ENCODE data around the gene HOXC6. TPM values are rescaled to one million over a fixed set of nuclear protein-coding genes. Genes with fewer than 3 reads are reported as not detected.

The HOXC6 gene
- total RNA-seq, 1 experiment from 2014 or later = 10.2 TPM

- ChIA-PET CTCF (interaction anchor here (2.3 kb wide), 1 partner anchor 100 kb away, joined by 11 read pairs; no protein-coding TSS in a partner anchor), POLR2A (interaction anchor here (0.6 kb wide), 1 partner anchor 24 kb away, joined by 3 read pairs; no protein-coding TSS in a partner anchor)
- Mint-ChIP-seq H3K27ac (ENCODE audit: unreplicated experiment) (no peak overlapping the region), H3K4me1 (ENCODE audit: low read depth, unreplicated experiment) (peaks cover 6% of the 10 kb centered on the region), H3K36me3 (ENCODE audit: insufficient read depth, unreplicated experiment) (peaks cover 6% of the 10 kb centered on the region), H3K27me3 (ENCODE audit: insufficient read depth, unreplicated experiment) (no peaks in the 10 kb centered on the region), H3K4me3 (ENCODE audit: unreplicated experiment) (peak overlapping the region; percentile 89), H3K9me3 (ENCODE audit: unreplicated experiment) (no peaks in the 10 kb centered on the region)
- Histone ChIP-seq H3K9me3 (no peaks in the 10 kb centered on the region), H3K27me3 (replicated peaks; ENCODE audit: control insufficient read depth, insufficient read depth, low read length) (no peaks in the 10 kb centered on the region), H3K4me1 (peaks cover 14% of the 10 kb centered on the region), H3K36me3 (ENCODE audit: control insufficient read depth, insufficient read depth, low read length) (no peaks in the 10 kb centered on the region; the same call in 1 of the 2 replicates), H3K4me3 (ENCODE audit: low read depth, low read length) (no peak overlapping the region)
- no peak for DNase-seq
- BruUV-seq (replicated peaks) = no TSS peak
- intact Hi-C loops (cut with micrococcal nuclease; ENCODE audit: unreplicated experiment) = no loop called here
- no peak for TF ChIP-seq CTCF (IDR thresholded peaks at IDR 0.05; ENCODE audit: insufficient read depth in 1 of 2, low read depth in 1 of 2, low read length in 1 of 2, severe bottlenecking in 1 of 2, unreplicated experiment in 1 of 2)
Observed at GRCh38 chr12:54034785-54035310, 6.6 kb downstream of the HOXC6 start.

GRCh38 chr12:54035568-54036264, 7.5 kb downstream of the HOXC6 start:
- peaks cover 23% of the 10 kb centered on the region for H3K4me1 ChIP-seq
- no peaks in the 10 kb centered on the region for H3K9me3 ChIP-seq
- H3K27me3 Mint-ChIP-seq (ENCODE audit: insufficient read depth, unreplicated experiment) = no peaks in the 10 kb centered on the region
- H3K9me3 Mint-ChIP-seq (ENCODE audit: unreplicated experiment) = no peaks in the 10 kb centered on the region
- H3K4me3 ChIP-seq (ENCODE audit: low read depth, low read length) = no peak overlapping the region
- intact Hi-C loops (cut with micrococcal nuclease; ENCODE audit: unreplicated experiment) = no loop called here
- H3K4me3 Mint-ChIP-seq (ENCODE audit: unreplicated experiment) = no peak overlapping the region
- no TSS peak for BruUV-seq (replicated peaks)
- no peaks in the 10 kb centered on the region for H3K36me3 ChIP-seq (ENCODE audit: control insufficient read depth, insufficient read depth, low read length)
- H3K27ac Mint-ChIP-seq (ENCODE audit: unreplicated experiment) = no peak overlapping the region
- peaks cover 6% of the 10 kb centered on the region for H3K4me1 Mint-ChIP-seq (ENCODE audit: low read depth, unreplicated experiment)
- H3K36me3 Mint-ChIP-seq (ENCODE audit: insufficient read depth, unreplicated experiment) = peaks cover 6% of the 10 kb centered on the region
- no peak for DNase-seq
- ChIA-PET CTCF (interaction anchor here (0.7 to 2.3 kb wide), 2 partner anchors 27 to 100 kb away, joined by 3 to 11 read pairs; partner anchors contain the start of gene HOXC8), POLR2A (interaction anchor here (0.5 to 0.6 kb wide), 2 partner anchors 25 to 344 kb away, joined by 3 read pairs; no protein-coding TSS in a partner anchor)
- no peaks in the 10 kb centered on the region for H3K27me3 ChIP-seq (replicated peaks; ENCODE audit: control insufficient read depth, insufficient read depth, low read length)
- TF ChIP-seq CTCF (IDR thresholded peaks at IDR 0.05; ENCODE audit: insufficient read depth in 1 of 2, low read depth in 1 of 2, low read length in 1 of 2, severe bottlenecking in 1 of 2, unreplicated experiment in 1 of 2) = no peak

GRCh38 chr12:54036620-54037359, 8.6 kb downstream of the HOXC6 start:
- no peaks in the 10 kb centered on the region for H3K9me3 Mint-ChIP-seq (ENCODE audit: unreplicated experiment)
- no TSS peak for BruUV-seq (replicated peaks)
- Histone ChIP-seq H3K36me3 (ENCODE audit: control insufficient read depth, insufficient read depth, low read length) (no peaks in the 10 kb centered on the region), H3K4me1 (peaks cover 29% of the 10 kb centered on the region), H3K4me3 (ENCODE audit: low read depth, low read length) (no peak overlapping the region), H3K9me3 (no peaks in the 10 kb centered on the region), H3K27me3 (replicated peaks; ENCODE audit: control insufficient read depth, insufficient read depth, low read length) (no peaks in the 10 kb centered on the region)
- H3K27ac Mint-ChIP-seq (ENCODE audit: unreplicated experiment) = no peak overlapping the region
- ChIA-PET POLR2A (no interaction called here), CTCF (interaction anchor here (2.3 kb wide), 1 partner anchor 99 kb away, joined by 11 read pairs; no protein-coding TSS in a partner anchor)
- DNase-seq = no peak
- no peaks in the 10 kb centered on the region for H3K27me3 Mint-ChIP-seq (ENCODE audit: insufficient read depth, unreplicated experiment)
- H3K36me3 Mint-ChIP-seq (ENCODE audit: insufficient read depth, unreplicated experiment) = peaks cover 6% of the 10 kb centered on the region
- intact Hi-C loops (cut with micrococcal nuclease; ENCODE audit: unreplicated experiment) = no loop called here
- TF ChIP-seq CTCF (IDR thresholded peaks at IDR 0.05; ENCODE audit: insufficient read depth in 1 of 2, low read depth in 1 of 2, low read length in 1 of 2, severe bottlenecking in 1 of 2, unreplicated experiment in 1 of 2) = no peak
- no peak overlapping the region for H3K4me3 Mint-ChIP-seq (ENCODE audit: unreplicated experiment)
- H3K4me1 Mint-ChIP-seq (ENCODE audit: low read depth, unreplicated experiment) = peaks cover 12% of the 10 kb centered on the region
